WERI-Rb-1 (cell line): ENCODE data around the gene GPR176.

ENCODE experiments used
- DNase-seq: peaks from one replicate; pipeline ENCODE4 v3.0.0-alpha.2; 2020
- H3K27ac ChIP-seq: fragments of 250-450 bp; sonication (Bioruptor Pico); 2 replicates; pipeline ENCODE4 v1.5.1; 2020; ENCODE audit warnings: mild to moderate bottlenecking, moderate library complexity
- H3K27me3 ChIP-seq: fragments of 250-450 bp; sonication (Bioruptor Pico); 2 replicates; pipeline ENCODE4 v1.5.1; 2021; ENCODE audit warnings: mild to moderate bottlenecking, low read depth, moderate library complexity; ENCODE audit not compliant: insufficient read depth, severe bottlenecking
- H3K36me3 ChIP-seq: fragments of 250-450 bp; sonication (Bioruptor Pico); 2 replicates; pipeline ENCODE4 v1.5.1; 2020; ENCODE audit warnings: mild to moderate bottlenecking, moderate library complexity
- H3K4me3 ChIP-seq: 2 replicates; pipeline ENCODE4 v1.5.1; 2011; ENCODE audit warnings: low read depth, mild to moderate bottlenecking, control low read depth, low read length
- H3K9me3 ChIP-seq: fragments of 250-450 bp; sonication (Bioruptor Pico); 2 replicates; pipeline ENCODE4 v1.5.1; 2021; ENCODE audit warnings: mild to moderate bottlenecking, moderate library complexity; ENCODE audit not compliant: severe bottlenecking
- CTCF ChIP-seq: IDR thresholded peaks from 2 replicates; pipeline ENCODE4 v1.5.1; 2011; ENCODE audit warnings: low read depth, mild to moderate bottlenecking, control low read depth, inconsistent platforms, low read length

GPR176 gene

DNA sequence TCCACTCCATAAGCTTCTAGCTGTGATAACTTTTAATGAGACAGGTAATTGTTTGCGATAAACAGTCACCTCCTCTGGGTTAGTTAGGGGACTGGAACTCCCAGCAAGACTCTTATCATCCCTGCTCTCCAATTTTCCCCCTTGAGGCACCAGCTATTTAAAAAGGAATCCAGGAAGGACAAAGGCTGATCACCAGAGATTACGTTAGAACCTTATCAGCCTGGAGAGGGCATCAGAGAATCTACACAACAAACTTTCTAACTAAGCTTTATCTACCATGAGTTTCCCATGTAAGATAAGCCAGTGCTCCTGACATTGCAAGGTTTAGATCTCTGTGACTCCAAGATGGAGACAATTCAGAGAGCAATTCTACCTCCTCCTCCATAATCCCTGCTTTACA, 31.3 kb downstream of the GPR176 start:
- Histone ChIP-seq H3K27ac (no peak overlapping the region), H3K9me3 (no peaks in the 10 kb centered on the region)
- TF ChIP-seq CTCF, result no peak

DNA sequence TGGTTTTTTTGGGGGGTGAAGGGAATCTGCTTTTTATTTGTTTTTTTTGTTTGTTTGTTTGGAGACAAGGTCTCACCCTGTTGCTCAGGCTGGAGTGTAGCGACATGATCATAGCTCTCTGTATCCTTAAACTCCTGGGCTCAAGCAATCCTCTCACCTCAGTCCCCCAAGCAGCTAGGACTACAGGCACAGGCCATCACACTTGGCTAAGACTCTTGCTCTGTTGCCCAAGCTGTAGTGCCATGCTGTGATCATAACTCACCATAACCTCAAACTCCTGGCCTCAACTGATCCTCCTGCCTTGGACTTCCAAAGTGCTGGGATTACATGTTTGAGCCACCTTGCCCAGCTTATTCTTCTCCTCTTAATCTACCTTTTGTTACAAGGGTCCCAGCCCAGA, 31.8 kb downstream of the GPR176 start:
- no peak for TF ChIP-seq CTCF
- no peak for DNase-seq
- H3K4me3 ChIP-seq, result no peak overlapping the region
- H3K9me3 ChIP-seq, result no peaks in the 10 kb centered on the region
- no peak overlapping the region for H3K27ac ChIP-seq
- H3K27me3 ChIP-seq, result no peaks in the 10 kb centered on the region
- H3K36me3 ChIP-seq, result no peaks in the 10 kb centered on the region

More for the DNA sequence above, 31.3 kb downstream of the GPR176 start:
- no peaks in the 10 kb centered on the region for H3K27me3 ChIP-seq
- H3K36me3 ChIP-seq, result no peaks in the 10 kb centered on the region
- no peak for DNase-seq
- no peak overlapping the region for H3K4me3 ChIP-seq

GRCh38 chr15:39887832-39888231, 32.2 kb downstream of the GPR176 start:
- H3K27me3 ChIP-seq, result no peaks in the 10 kb centered on the region
- H3K36me3 ChIP-seq, result no peaks in the 10 kb centered on the region
- no peaks in the 10 kb centered on the region for H3K9me3 ChIP-seq
- no peak overlapping the region for H3K4me3 ChIP-seq
- no peak overlapping the region for H3K27ac ChIP-seq
- no peak for DNase-seq
- TF ChIP-seq CTCF, result peak; percentile 23; the same call in 1 of the 2 replicates

- no peak overlapping the region for H3K27ac ChIP-seq
- no peak for DNase-seq
Observed at GRCh38 chr15:39887211-39887610, 32.9 kb downstream of the GPR176 start.

DNA sequence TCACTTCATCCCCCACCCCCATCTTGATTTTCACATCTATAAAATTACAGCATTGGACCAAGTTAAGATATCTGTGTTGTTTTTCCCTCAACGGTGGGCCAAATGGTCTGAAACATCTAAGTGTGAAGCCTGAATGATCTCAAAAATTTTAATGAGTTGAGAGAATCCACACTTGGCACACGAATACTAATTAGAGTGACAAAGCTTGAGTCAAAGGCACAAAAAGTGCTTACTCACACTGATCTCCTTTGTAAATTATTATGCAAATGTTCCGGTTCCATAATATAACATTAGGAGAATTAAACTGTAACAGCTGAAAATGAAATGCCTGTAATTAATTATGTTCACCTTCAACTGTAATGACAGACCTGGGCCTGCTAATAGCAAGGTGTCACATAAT, 33.6 kb downstream of the GPR176 start:
- no peak overlapping the region for H3K27ac ChIP-seq
- H3K27me3 ChIP-seq, result no peaks in the 10 kb centered on the region
- H3K4me3 ChIP-seq, result no peak overlapping the region
- DNase-seq, result no peak
- H3K36me3 ChIP-seq, result no peaks in the 10 kb centered on the region
- H3K9me3 ChIP-seq, result no peaks in the 10 kb centered on the region
- TF ChIP-seq CTCF, result no peak

More at GRCh38 chr15:39887211-39887610, 32.9 kb downstream of the GPR176 start:
- H3K36me3 ChIP-seq, result no peaks in the 10 kb centered on the region
- no peaks in the 10 kb centered on the region for H3K27me3 ChIP-seq
- no peak for TF ChIP-seq CTCF
- H3K4me3 ChIP-seq, result no peak overlapping the region
- no peaks in the 10 kb centered on the region for H3K9me3 ChIP-seq

DNA sequence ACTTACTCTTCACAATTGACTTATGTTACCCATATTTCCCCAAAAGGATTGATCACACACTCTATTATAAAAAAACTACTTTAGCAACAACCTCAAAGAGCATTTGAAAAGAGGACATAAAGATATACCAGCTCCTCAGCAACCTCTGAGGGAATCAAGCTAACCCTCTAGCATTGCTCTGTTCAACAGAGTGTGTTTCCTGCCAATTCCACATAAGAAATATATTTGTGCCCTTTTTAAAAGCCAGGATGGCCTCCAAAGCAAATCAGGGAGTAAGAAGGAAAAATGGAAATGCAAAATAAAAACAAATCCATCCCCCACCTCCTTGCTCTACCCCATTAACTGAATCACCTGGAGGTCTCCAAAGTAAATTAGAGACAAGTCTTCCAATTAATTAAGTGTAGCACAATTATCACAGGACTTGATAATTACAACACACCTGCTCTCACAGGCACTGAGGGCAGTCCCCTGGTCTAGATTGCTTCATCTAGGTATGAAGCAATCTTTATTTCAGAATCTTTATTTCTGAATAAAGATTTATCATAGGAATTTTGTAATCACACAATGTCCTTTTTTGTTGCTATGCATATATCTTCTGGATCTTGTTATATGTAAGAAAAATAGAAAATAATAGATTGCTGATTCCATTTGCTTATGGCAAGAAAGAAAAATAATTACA, 34.8 kb downstream of the GPR176 start:
- Histone ChIP-seq H3K27ac (no peak overlapping the region), H3K27me3 (no peaks in the 10 kb centered on the region), H3K36me3 (no peaks in the 10 kb centered on the region), H3K9me3 (no peaks in the 10 kb centered on the region), H3K4me3 (no peak overlapping the region)
- DNase-seq, result no peak
- no peak for TF ChIP-seq CTCF
